ENCODE data around the gene RAPGEF4.

The RAPGEF4 gene

DNA sequence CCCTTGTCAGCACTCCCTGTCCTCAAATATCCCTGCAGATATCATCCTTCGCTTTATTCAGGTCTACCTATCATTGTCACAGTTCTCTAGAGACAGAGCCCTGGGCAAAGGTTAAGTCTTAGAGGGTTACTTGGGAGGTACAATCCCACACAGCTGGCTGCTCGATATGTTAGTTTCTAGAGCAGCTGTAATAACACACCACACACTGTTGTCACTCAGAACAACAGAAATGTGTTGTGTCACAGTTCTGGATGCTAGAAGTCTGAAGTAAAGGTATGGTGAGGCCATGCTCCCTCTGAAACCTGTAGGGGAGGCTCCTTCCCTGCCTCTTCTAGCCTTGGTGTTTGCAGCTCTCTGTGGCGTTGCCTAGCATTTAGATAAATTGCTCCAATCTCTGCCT lies 9.9 kb upstream of the RAPGEF4 start:
- TF ChIP-seq, protein P1, sequence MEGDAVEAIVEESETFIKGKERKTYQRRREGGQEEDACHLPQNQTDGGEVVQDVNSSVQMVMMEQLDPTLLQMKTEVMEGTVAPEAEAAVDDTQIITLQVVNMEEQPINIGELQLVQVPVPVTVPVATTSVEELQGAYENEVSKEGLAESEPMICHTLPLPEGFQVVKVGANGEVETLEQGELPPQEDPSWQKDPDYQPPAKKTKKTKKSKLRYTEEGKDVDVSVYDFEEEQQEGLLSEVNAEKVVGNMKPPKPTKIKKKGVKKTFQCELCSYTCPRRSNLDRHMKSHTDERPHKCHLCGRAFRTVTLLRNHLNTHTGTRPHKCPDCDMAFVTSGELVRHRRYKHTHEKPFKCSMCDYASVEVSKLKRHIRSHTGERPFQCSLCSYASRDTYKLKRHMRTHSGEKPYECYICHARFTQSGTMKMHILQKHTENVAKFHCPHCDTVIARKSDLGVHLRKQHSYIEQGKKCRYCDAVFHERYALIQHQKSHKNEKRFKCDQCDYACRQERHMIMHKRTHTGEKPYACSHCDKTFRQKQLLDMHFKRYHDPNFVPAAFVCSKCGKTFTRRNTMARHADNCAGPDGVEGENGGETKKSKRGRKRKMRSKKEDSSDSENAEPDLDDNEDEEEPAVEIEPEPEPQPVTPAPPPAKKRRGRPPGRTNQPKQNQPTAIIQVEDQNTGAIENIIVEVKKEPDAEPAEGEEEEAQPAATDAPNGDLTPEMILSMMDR (IDR thresholded peaks at IDR 0.05; ENCODE audit: low read depth, low read length, missing control alignments): no peak
- no peak for DNase-seq (ENCODE audit: extremely low read depth, low read depth)
- H3K4me3 ChIP-seq (replicated peaks; ENCODE audit: low read depth, low read length): no peak overlapping the region

DNA sequence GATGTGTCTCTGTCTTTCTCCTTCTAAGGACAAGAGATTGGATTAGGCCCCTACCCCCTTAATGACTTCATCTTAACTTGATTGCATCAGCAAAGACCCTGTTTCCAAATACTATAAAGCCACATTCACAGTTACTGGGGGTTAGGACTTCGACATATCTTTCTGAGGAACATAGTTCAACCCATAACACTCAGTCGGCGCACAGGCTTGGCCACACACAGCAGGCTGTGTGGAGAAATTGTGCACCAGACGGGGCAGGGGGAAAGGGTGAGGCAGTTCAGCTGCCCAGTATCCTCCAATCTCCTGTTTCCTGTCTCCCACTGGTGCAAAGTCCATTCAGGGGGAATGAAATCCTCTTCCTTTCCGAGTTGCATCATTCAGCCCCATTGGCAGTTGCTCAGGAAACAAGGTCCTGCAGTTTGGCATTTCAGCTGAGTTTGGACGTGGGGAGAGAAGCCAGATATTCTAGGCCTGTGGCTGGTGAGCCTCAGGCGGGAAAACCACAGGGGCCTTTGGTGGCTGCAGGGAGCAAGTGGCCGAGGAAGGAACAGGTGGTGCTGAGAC lies 9.4 kb upstream of the RAPGEF4 start:
- TF ChIP-seq, protein P1 (IDR thresholded peaks at IDR 0.05; ENCODE audit: low read depth, low read length, missing control alignments): no peak

DNA sequence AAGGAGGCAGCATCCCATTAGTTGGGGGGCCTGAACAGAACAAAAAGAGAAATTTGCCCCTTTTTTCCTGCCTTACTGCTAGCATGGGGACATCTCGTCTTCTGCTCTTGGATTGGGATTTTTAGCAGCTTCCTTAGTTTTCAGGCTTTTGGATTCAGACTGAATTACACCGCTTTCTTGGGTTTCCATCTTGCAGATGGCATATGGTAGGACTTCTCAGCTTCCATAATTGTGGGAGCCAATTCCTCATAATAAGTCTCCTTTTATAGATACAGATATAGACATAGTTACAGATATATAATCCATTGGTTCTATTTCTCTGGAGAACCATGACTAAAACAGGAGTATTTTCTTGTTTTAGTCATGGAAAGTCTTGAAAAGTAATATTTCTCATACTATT lies 5.2 kb upstream of the RAPGEF4 start:
- TF ChIP-seq, protein P1 (IDR thresholded peaks at IDR 0.05; ENCODE audit: low read depth, low read length, missing control alignments): no peak
- no peak overlapping the region for H3K4me3 ChIP-seq (replicated peaks; ENCODE audit: low read depth, low read length)

More for the DNA sequence above, 9.4 kb upstream of the RAPGEF4 start:
- no peak for DNase-seq (ENCODE audit: extremely low read depth, low read depth)
- no peak overlapping the region for H3K4me3 ChIP-seq (replicated peaks; ENCODE audit: low read depth, low read length)

DNA sequence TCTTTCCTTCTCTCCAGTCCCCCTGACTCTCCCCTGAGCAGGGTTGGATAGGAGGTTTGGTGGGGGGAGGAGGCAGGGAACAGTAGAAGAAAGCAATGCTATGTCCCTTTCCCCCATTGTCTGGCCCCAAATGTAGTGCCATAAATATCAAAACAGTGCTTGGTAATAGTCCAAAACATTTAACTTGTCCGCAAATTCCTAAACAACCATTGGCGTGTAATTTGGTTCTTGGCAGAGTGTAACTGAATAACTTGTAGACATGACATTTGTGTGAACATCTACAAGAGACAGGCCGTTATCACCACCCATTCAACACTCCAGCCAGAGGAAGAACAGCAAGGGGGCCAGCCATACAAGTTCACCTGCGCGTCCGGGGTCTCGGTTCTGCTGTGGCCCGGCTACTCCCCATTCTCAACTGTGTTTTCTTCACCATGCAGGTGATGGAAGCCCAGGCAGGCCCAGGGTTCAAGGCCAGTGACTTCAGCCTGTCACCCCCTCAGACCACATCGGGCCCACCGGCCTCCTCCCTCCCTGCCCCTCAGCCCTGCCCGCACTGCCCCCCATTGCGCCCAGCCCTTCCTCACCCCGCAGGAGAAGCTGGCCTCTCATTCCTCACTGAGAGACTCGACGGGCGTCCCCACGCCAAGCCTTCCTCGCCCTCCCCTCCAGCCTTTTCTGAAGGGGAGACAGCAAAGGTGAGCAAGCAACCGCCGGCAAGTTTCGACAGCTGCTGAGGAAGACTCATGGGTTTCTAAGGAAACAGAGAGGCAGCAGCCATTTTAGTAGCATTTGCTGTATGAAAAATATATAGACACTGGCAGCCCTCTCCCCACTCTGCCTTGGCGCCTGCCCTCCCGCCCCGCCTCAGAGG lies 699 bp upstream of the RAPGEF4 start:
- DNase-seq (ENCODE audit: extremely low read depth, low read depth): no peak
- TF ChIP-seq, protein P1 (IDR thresholded peaks at IDR 0.05; ENCODE audit: low read depth, low read length, missing control alignments): no peak
- H3K4me3 ChIP-seq (replicated peaks; ENCODE audit: low read depth, low read length): peak overlapping the region; percentile 52

More for the DNA sequence above, 5.2 kb upstream of the RAPGEF4 start:
- DNase-seq (ENCODE audit: extremely low read depth, low read depth): no peak

DNA sequence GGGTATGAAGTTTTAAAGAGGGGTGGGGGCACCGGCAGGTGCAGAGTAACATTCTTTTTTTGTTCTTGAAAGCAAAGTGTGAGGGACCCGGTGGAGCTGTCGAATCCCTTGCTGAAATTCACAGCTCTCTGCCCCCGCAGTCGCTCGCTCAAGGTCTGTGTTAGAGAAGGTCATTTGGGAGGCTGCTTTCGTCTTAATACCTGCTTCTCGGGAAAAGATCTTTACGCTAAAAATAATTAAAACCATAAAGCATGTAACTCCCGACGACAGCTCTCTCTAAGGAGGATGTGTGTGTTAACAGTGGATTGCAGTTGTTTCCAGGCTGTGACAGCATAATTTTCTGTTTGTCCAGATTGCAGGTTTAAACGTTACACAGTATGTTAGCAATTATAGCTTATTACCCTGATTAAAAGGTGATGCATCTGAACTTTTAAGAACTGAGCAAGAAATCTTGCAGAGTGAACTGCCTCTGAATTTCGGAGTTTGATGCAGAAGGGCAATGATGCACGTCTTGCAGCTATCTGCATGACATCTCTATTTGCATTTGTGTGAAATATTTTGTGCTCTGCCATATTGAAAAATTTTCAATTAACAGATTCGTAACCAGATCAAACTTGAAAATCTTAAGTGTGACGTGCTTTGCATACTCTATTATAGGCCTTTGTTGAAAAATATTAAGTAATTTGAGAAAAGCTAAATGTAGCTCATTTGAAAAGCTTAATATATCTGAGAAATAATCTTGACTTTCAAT lies 954 bp downstream of the RAPGEF4 start:
- peak overlapping the region; percentile 52 for H3K4me3 ChIP-seq (replicated peaks; ENCODE audit: low read depth, low read length)
- DNase-seq (ENCODE audit: extremely low read depth, low read depth): no peak
- TF ChIP-seq, protein P1 (IDR thresholded peaks at IDR 0.05; ENCODE audit: low read depth, low read length, missing control alignments): no peak

DNA sequence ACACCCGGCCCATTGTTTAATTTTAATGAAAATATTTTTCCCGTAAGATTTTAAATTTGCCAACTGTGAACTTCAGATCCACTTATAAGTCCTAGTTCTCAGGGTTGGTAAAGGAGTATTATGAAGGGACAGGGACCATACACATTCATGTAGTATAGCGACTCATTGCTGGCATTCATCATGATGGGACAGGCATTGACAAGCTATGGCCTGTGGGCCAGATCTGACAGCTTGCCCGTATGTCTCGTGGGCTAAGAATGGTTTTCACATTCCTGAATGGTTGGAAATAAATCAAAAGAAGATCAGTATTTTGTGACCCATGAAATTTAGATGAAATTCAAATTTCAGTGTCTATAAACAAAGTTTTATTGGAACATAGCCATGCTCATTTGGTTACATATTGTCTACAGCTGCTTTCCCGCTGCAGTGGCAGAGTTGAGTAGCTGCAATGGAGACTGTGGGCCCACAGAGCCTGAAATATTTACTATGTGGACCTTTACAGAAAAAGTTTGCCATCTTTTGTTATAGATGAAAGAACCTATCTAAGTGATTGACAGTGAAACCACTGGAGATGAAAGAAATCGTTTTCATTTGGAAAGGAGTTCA lies 4.1 kb downstream of the RAPGEF4 start:
- TF ChIP-seq, protein P1 (IDR thresholded peaks at IDR 0.05; ENCODE audit: low read depth, low read length, missing control alignments): no peak
- no peak overlapping the region for H3K4me3 ChIP-seq (replicated peaks; ENCODE audit: low read depth, low read length)
- no peak for DNase-seq (ENCODE audit: extremely low read depth, low read depth)

Measured in HFF-Myc (cell line).